ENCODE data around the gene TMEM242.
"Not testable (repeated sequence)": the region's sequence is repeated elsewhere in the genome, so short reads cannot be mapped to it uniquely, and the experiment has no call there.

Gene TMEM242

GRCh38 chr6:157323966-157324300, 614 bp upstream of the TMEM242 start:
- peak; percentile 57 for DNase-seq (ENCODE audit: low spot score)

- peak; percentile 92 for DNase-seq (ENCODE audit: low spot score)
Measured at GRCh38 chr6:157322792-157323254, 496 bp downstream of the TMEM242 start.

GRCh38 chr6:157316871-157317814, 6.2 kb downstream of the TMEM242 start:
- no peak for DNase-seq (ENCODE audit: low spot score)

- DNase-seq (ENCODE audit: low spot score) = peak; percentile 58
Measured at GRCh38 chr6:157314705-157315321, 8.5 kb downstream of the TMEM242 start.

GRCh38 chr6:157313531-157314467, 9.5 kb downstream of the TMEM242 start:
- DNase-seq (ENCODE audit: low spot score) = no peak

GRCh38 chr6:157312757-157313156, 10.6 kb downstream of the TMEM242 start:
- DNase-seq (ENCODE audit: low spot score) = no peak

- not testable (repeated sequence) for DNase-seq (ENCODE audit: low spot score)
Measured at GRCh38 chr6:157310693-157311092, 12.6 kb downstream of the TMEM242 start.

- DNase-seq (ENCODE audit: low spot score) = no peak
Measured at GRCh38 chr6:157307661-157308060, 15.7 kb downstream of the TMEM242 start.

- DNase-seq (ENCODE audit: low spot score) = no peak
Measured at GRCh38 chr6:157305670-157306653, 17.4 kb downstream of the TMEM242 start.

GRCh38 chr6:157304899-157305663, 18.2 kb downstream of the TMEM242 start:
- no peak for DNase-seq (ENCODE audit: low spot score)

GRCh38 chr6:157302736-157303135, 20.6 kb downstream of the TMEM242 start:
- no peak for DNase-seq (ENCODE audit: low spot score)

GRCh38 chr6:157300436-157300835, 22.9 kb downstream of the TMEM242 start:
- DNase-seq (ENCODE audit: low spot score) = no peak

- DNase-seq (ENCODE audit: low spot score) = no peak
Measured at GRCh38 chr6:157300006-157300405, 23.3 kb downstream of the TMEM242 start.

GRCh38 chr6:157298216-157298724, 25.0 kb downstream of the TMEM242 start:
- DNase-seq (ENCODE audit: low spot score) = no peak

GRCh38 chr6:157294654-157295053, 28.7 kb downstream of the TMEM242 start:
- peak; percentile 64 for DNase-seq (ENCODE audit: low spot score)

GRCh38 chr6:157293780-157294179, 29.5 kb downstream of the TMEM242 start:
- DNase-seq (ENCODE audit: low spot score) = no peak

- no peak for DNase-seq (ENCODE audit: low spot score)
Measured at GRCh38 chr6:157292202-157292601, 31.1 kb downstream of the TMEM242 start.

GRCh38 chr6:157291356-157291755, 32.0 kb downstream of the TMEM242 start:
- DNase-seq (ENCODE audit: low spot score) = no peak

GRCh38 chr6:157290797-157291196, 32.5 kb downstream of the TMEM242 start:
- no peak for DNase-seq (ENCODE audit: low spot score)

- DNase-seq (ENCODE audit: low spot score) = peak; percentile 18
Measured at GRCh38 chr6:157289764-157290163, 33.6 kb downstream of the TMEM242 start.
